ENCODE measurements around the gene AMIGO2.
"Not testable (repeated sequence)": the region's sequence is repeated elsewhere in the genome, so short reads cannot be mapped to it uniquely, and the experiment has no call there.

AMIGO2 gene

DNA sequence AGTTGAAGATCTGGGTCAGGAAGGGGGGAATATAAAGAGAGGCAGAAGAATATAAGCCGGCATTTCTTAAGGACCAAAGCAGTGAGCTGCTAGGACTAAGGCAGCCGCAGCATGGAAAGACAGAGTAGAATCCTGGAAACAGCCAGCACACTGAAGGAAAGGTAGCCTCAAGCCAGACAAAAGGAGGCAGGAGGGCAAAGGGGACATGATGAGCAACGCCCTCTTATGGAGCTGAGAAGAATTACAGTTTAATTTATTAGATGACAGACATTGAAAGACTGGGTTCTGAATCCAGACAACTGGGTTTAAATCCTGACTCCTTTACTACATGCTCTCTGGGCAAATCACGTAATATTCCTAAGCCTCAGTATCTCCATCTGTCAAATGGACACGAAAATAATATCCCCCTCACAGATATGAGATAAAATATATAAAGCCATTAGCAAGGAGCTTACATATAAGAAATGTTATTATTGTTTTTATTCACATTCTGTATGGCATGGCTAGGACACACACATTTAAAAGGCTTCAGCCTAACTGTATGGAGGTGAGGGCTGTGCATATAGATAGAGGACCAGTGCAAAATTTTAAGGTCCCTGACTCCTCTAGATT is 8.4 kb downstream of the AMIGO2 start:
- DNase-seq: peak in 3 of 4 experiments; percentile 23 to 69 (median 46)

DNA sequence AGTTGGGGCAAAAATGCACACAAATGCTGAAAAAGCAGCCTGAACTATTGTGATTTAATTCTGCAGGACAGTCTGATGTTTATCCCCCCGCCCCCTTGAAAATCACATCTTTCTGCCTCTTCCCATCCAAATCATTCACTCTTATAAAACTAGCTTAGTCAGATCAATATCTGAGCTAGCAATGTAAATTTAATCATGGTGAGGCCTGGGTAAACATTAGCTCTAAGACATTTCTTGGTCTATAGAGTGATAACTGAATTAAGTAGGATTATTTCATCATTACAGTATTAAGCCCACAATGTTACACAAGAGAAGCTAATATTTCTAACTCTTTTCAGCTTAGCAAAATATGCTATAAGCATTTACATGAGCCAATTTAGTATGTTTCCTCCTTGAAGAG is 9.4 kb downstream of the AMIGO2 start:
- DNase-seq: no peak

DNA sequence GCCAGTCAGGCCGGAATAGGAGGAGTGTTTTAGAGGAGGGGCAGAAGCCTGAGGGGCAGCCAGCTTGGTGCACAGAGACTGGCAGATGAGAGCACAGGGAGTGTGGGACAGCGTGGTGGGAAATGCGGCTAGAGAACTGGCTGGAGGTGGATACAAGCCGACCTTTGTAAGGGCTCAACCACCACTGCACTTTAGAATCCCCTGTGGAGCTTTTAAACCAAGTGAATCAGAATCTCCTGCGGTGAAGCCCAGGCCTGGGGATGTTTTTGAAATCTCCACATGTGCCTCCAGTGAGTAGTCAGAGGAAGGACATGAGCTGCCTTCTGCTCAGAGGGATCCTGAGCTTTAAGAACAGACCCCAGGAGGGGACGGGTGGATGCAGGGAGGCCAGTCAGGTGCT is 11.2 kb downstream of the AMIGO2 start:
- DNase-seq: no peak

DNA sequence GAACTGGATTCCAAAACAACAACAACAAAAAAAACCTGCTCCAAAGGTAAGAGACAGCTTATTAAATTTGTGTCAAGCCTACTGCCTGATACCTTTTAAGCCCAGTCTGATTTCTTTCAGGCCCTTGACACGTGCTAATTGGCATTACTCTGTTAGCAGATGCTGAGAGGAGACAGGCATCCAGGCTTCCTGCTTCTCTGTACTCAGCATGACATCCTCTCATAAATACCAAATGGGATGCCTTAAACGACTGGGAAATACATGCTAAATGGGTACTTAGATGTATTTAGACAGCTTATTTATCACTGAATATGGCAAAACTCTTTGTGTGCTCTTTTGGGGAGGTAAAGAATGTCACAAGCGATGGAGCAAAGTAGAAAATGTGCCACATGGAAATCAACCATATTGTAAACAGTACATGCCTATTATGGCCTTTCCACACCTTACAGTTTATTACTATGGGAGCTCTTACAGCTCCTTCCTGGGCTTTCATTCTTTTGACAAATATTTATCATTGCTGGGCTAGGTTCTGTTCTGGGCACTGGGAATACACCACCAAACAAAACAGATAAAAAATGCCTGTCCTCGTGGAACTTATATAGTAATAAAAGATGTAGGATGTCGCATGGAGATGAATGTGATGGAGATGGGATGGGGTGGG is 11.9 kb downstream of the AMIGO2 start:
- DNase-seq: no peak

DNA sequence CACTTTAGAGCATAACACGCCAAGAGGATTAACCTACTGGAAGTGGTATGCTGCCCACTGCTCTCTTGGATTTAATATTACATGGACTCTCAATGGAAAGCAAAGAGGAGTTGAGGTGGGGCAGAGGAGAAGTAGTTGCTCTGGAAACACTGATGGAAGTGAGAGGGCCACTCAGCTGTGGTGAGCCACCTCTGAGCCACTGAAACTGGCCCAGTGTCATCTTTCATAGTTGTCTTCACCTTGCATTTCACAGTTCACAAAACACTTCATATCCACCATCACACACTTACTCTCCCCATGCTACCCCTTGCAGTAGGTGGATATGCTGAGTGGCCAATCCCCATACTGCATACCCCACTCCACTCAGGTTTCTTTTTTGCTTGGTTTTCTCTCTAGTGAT is 12.6 kb downstream of the AMIGO2 start:
- DNase-seq: no peak

DNA sequence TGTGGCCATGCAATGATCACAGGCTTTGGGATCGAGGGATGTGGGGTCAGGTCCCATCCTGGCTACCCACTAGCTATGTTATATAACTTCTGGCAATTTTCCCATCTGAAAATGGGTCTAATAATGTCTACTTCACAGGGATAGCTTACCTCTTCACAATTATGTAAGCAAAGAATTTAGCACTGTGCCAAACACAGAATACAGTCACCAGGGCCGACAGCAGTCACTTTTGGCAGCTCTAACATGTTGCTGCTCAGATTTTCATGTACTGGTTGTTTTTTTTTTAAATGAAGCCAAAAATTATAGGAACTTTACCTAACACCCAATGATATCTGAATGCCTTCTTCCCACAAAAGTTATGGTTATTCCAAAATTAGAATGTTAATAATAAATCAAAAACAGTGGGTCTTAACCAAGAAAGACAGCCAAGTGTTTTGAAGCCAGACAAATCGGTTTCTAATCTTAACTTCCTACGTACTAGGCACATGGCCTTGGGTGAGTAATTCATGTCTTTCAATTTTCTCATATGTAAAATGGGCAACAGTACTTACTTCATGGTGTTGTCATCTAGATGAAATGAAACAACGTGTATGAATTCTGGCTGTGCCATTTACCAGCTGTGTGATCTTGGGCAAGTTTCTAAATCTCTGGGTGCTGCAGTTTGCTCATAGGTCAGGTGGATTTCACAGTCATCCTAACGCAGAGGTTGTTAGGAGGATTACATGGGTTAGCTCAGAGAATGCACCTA is 13.3 kb downstream of the AMIGO2 start:
- no peak for DNase-seq

DNA sequence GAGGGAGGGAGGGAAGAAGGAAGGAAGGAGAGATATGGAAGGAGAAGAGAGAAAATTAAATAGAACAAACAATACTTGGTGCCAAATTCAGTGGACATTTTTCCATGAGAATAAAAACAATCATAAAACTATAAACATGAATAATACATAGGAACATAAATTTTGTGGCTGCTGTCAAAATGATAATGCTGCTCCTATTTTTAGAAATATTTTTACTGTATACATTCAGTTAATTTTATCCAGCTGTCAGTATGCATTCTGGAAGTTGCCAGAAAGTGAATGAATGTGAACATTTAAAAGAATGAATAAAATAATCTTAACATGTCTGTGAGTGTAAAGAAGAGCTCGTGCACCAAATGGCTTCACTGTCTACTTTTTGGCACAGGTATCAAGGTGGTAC is 14.2 kb downstream of the AMIGO2 start:
- no peak for DNase-seq

DNA sequence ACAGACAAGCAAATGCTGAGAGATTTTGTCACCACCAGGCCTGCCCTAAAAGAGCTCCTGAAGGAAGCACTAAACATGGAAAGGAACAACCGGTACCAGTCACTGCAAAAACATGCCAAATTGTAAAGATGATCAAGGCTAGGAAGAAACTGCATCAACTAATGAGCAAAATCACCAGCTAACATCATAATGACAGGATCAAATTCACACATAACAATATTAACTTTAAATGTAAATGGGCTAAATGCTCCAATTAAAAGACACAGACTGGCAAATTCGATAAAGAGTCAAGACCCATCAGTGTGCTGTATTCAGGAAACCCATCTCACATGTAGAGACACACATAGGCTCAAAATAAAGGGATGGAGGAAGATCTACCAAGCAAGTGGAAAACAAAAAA is 21.1 kb downstream of the AMIGO2 start:
- DNase-seq: not testable (repeated sequence)

DNA sequence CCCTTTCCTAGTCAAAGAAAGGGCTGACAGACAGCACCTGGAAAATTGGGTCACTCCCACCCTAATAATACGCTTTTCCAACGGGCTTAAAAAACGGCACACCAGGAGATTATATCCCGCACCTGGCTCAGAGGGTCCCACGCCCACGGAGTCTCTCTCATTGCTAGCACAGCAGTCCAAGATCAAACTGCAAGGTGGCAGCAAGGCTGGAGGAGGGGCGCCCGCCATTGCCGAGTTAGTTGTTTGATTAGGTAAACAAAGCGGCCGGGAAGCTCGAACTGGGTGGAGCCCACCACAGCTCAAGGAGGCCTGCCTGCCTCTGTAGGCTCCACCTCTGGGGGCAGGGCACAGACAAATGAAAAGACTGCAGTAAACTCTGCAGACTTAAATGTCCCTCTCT is 22.8 kb downstream of the AMIGO2 start:
- DNase-seq: not testable (repeated sequence)

DNA sequence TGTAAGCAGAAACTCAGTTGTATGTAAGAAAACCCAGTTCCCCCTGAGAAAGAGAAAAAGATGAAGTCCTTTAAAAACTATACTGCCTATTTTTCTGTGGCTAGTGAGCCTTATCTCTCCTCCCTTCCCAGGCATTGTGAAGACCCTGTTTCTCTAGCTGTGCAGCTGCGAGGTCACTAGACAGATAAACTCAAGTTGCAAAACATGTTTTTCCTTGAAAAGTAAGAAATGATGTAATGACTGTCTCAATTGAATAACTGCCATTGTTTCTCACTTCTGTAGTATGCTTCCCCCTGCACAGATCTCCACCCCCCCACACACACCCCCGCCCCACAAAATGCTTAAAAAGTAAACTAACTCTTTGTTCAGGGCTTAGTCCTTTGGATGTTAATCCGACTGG is 23.9 kb downstream of the AMIGO2 start:
- DNase-seq: not testable (repeated sequence)

DNA sequence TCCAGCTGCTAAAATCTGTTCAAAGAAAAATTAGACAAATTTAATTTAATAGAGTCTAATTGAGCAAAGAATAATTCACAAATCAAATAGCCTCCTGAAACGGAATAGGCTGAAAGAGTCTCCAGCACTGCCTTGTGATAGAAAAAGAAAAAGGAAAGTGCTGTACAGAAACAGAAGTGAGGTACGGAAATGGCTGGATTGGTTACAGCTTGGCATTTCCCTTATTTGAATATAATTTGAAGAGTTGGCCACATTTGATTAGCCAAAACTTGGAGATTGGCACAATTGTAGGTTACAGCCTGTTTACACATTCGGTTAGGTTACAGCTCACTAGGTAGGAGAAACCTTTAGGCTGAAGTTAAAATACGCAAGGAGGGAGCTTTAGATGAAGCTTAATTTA is 25.1 kb downstream of the AMIGO2 start:
- peak in 3 of 4 experiments; percentile 7 to 43 (median 20) for DNase-seq

DNA sequence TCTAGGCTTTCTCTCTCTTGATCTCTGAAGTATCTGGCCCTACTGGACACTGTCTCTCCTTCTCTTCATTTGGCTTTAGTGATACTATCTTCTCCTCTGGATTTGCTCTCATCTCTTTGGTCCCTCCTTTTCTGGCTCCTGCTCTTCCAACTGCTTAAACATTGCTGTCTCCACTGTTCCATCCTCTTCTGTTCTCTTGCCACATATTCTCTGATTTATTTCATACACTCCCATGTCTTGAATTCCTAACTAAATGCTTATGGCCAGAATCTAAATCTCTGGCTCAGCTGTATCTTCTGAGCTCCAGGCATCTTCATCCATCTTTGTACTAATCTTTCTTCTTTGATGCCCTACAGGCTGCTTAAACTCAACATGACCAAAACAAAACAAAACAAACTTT is 25.8 kb downstream of the AMIGO2 start:
- no peak for DNase-seq

DNA sequence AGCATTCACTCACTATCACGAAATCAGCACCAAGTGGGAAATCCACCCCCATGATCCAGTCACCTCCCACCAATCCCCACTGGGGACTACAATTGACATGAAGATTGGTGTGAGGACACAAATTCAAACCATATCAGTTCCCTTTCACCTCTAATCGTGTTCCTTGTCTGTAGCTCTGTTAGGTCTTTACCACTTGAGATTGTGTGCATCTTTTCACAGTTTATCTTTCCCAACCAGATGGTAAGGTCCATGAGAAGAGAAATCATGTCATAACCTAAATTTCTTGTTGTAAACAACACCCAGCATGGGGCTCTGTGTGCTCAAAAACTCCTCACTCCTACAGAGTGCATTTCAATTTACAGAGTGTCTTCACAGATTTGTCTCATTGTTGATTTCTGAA is 27.5 kb downstream of the AMIGO2 start:
- no peak for DNase-seq

DNA sequence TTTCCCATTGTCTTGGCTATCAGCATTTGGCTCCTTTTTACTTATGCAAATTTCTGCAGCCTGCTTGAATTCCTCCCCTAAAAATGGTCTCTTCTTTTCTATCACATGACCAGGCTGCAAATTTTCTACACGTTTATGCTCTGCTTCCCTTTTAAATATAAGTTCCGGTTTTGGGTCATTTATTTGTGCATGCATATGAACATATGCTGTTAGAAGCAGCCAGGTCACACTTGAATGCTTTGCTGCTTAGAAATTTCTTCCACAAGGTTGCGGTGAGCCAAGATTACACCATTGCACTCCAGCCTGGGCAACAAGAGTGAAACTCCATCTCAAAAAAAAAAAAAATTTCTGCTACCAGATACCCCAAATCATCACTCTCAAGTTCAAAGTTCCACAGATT is 28.5 kb downstream of the AMIGO2 start:
- not testable (repeated sequence) for DNase-seq

DNA sequence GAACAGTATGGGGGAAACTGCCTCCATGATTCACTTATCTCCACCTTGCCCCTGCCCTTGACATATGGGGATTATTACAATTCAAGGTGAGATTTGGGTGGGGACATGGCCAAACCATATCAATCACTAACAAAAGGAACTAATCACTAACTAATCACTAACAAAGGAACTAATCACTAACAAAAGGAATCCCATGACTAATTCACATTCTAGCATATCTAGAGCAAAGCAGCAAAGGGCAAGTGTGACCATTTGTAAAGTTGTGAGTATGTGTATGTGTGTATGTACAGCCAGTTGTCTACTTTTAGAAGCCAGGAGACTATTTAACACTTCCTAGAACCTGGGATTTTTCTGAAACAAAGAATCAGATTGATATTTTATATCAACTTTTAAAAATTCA is 31.2 kb downstream of the AMIGO2 start:
- DNase-seq: no peak

DNA sequence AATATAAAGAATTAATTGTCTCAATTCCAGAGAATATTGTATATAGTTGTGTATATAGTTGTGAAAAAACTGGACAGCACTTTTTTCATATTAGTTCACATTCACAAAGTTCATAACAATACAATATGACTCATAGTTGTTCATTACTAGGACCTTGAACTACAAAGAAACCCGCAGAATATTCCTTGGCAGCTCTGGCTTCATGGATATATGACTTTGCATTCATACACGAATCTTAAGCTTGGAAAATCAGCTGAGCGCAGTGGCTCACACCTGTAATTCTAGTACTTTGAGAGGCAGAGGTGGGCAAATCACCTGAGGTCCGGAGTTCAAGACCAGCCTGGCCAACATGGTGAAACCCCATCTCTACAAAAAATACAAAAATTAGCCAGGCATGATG is 38.4 kb downstream of the AMIGO2 start:
- no peak for DNase-seq

DNA sequence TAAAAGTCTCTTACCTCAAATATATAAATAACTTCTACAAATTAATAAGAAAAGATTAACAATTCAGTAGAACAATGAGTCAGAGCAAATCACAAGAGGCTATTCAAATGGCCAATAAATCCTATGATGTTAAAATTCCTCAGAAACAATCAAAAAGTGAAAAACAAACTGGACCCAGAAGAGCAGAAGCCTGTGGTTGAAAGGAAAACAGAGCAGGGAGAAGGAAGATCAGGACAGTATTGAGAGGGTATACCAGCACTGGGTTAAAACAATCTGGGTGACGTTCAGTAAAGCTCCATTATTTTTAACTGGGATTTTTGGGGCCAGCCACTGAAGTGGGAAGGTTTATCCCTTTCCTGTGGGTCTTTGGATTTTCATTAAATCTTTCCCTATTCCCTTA is 40.0 kb downstream of the AMIGO2 start:
- DNase-seq: no peak

DNA sequence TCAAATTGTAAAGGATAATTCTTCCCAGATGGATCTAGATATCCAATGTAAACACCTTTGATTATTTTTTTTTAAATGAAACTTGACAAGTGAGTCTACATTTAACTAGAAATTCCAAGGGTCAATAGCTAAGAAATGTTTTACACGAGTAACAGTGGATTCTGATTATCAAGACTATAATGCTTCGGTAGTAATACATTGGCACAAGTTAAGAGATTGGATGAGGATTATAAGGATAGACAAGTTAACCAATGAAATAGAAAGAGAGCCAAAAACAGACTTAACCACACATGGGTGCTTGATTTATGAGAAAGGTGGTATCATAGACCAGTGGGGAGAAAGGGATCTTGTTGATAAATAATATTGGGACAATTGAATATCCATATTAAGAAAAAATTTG is 40.7 kb downstream of the AMIGO2 start:
- DNase-seq: no peak

DNA sequence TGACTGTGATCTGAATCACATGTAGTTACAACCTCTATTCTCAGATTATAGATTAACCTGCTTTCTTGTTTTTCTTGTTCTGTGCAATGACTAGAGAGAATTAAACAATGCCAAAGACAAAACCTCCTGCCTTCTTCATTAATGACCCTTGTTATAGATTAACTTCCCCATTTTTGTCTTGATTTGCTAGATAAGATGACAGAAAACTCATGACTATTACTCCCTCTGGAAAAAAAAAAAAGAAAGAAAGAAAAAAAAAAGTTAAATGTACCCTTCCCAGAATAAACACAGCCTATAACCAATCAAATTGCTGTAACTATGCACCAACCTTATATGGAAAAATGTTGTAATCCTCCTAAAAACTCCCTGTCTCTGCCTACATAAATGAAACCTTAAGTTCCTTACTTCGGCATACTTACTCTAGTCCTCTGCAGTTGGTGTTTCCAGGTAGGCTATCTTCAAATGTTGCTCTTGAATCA is 41.5 kb downstream of the AMIGO2 start:
- DNase-seq: peak in 2 of 4 experiments; percentile 50 to 62

DNA sequence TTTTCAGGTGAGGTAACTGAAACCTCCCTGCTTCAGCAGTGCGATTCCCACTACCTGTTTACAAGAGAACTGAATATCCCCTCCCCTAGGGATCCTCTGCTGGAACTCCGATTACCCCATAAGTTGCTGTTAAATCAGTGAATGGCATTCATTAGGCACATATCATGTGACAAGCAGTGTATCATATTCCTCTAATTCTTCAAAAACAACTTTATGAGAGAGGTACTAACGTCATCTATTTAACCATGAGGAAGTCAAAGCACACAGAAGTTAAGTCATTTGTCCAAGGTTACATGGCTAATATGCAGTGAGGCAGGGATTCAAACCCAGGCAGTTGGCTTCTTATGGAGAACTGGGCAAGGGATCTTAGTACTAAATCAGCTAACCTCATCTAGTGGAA is 44.3 kb downstream of the AMIGO2 start:
- DNase-seq: peak in 2 of 4 experiments; percentile 34 to 36

DNA sequence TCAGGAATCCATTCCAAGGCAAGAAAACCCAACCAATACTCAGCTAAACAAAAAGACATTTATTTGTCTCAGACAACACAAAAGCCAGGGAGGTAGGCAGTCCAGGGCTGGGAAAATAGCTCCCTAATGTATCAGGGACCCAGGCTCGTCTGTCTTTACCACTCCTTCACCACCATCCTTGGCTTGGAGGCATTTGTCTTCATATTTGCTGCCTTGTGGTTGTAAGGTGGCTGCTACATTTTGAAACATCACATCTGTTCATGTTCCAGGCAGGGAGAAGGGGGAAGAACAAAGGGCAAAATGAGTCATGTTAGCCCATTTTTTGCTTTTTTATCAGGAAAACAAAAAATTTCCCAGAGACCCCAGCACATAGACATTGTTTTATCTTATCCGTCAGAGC is 45.1 kb downstream of the AMIGO2 start:
- DNase-seq: no peak

DNA sequence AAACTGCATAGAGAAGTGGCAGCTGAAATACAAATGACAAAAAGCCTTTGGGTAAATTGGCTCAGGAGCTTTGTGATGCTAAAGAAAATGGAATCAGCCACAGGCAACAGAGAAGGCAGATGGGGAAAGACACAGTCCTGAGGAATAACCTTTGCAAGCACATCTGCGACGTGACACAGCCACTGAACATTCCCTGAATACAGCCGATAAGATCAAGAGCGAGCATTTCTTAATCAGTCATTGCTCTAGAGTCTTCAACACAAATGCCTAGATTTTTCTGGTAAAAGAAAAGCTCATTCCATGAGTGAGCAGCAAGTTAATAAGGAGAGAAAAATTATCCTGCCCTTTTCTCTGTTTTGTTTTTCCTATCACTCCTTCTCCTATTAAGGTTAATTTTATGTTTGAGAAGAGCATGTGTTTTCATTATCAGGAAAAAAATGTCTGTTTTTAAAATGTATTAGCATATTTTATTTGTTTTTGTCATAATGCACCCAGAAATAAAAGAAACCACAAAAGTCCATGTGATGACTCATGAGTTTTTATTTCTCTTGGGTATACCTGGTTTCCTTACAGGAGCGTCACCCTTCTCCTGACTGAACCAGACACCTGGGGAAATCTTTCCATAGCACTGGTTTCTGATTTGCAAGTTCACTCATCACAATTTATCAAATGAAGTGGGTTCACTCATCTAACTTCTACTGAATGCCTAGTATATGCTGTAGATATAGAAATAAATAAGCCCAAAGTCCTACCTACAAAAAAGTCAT is 45.8 kb downstream of the AMIGO2 start:
- DNase-seq: no peak

DNA sequence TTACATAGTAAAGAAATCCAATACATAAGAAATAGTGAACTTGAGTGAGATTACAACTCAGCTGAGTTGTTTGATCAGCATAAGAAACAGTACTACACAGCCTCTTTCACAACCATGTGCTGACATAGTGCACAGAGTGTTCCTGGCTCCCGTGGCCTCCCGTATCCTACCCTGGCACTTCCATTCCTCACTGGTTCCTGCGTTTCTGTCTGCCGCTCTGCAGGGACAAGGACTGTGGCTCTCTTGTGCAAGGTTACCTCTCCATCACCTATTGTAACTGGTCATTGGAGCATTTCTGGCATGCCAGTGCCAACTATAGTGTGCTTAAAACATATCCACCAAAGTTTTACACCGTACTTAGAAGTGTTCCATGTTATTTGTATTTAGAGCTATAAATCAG is 46.7 kb downstream of the AMIGO2 start:
- peak in 1 of 4 experiments; percentile 7 for DNase-seq

All from suppressor macrophage (primary cell).